Panc1 (cell line): ENCODE measurements around the gene ASXL1. TPM values are rescaled to one million over a fixed set of nuclear protein-coding genes. Genes with fewer than 3 reads are reported as not detected.

ENCODE experiments used
- ATAC-seq: fragments of 200-7000 bp; cut with Tn5 transposase; 2 replicates; pipeline ENCODE4 v1.9.1; 2020; ENCODE audit warnings: mild to moderate bottlenecking, moderate library complexity
- BruUV-seq: library from RNA; stranded (reverse); fragments of 400-500 nt; replicated peaks from 2 replicates; lab custom pipeline; 2021; lab: Mats Ljungman, UMichigan
- CTCF ChIA-PET: fragments of 300-600 bp; sonication (Branson Sonifier 250); formaldehyde crosslinking; loops from one replicate; lab custom pipeline; 2022; ENCODE audit warnings: antibody characterized with exemption; lab: Charles Lee
- POLR2A ChIA-PET: fragments of 300-600 bp; sonication (Branson Sonifier 250); formaldehyde crosslinking; loops from one replicate; lab custom pipeline; 2022; ENCODE audit warnings: antibody characterized with exemption; lab: Charles Lee
- DNase-seq: peaks from one replicate; pipeline ENCODE4 v3.0.0-alpha.2; 2010; ENCODE audit warnings: low read depth, low spot score
- H3K27ac ChIP-seq: 2 replicates; pipeline ENCODE4 v1.5.1; 2011; ENCODE audit warnings: mild to moderate bottlenecking, low read length, inconsistent platforms
- H3K27me3 ChIP-seq: fragments of 200-500 bp; sonication (Bioruptor generic); 2 replicates; pipeline ENCODE4 v1.6.0; 2014; ENCODE audit warnings: low read length, inconsistent platforms; ENCODE audit not compliant: control insufficient read depth, insufficient read depth
- H3K36me3 ChIP-seq: fragments of 200-500 bp; sonication (Bioruptor generic); 2 replicates; pipeline ENCODE4 v1.5.1; 2014; ENCODE audit warnings: inconsistent platforms, mild to moderate bottlenecking, low read length, moderate library complexity; ENCODE audit not compliant: control insufficient read depth, insufficient read depth
- H3K4me1 ChIP-seq: 2 replicates; pipeline ENCODE4 v1.5.1; 2011; ENCODE audit warnings: inconsistent platforms, mild to moderate bottlenecking, low read length, moderate library complexity; ENCODE audit not compliant: control insufficient read depth, insufficient read depth
- H3K4me3 ChIP-seq, 2 experiments: 2 replicates each; pipeline ENCODE4 v1.5.1; 2011 to 2012; ENCODE audit warnings: low read depth in 2 of 2, low read length in 2 of 2, mild to moderate bottlenecking in 2 of 2, inconsistent platforms in 1 of 2, moderate library complexity in 1 of 2
- H3K9me3 ChIP-seq: fragments of 200-500 bp; sonication (Bioruptor generic); 2 replicates; pipeline ENCODE4 v1.5.1; 2014; ENCODE audit warnings: low read depth, mild to moderate bottlenecking, inconsistent platforms, low read length, moderate library complexity; ENCODE audit not compliant: control insufficient read depth, insufficient read depth
- CTCF ChIP-seq: fragments of 450-650 bp; IDR thresholded peaks from 2 replicates; pipeline ENCODE4 v1.5.1; 2017; ENCODE audit warnings: mild to moderate bottlenecking
- POLR2AphosphoS5 ChIP-seq: IDR thresholded peaks from 2 replicates; pipeline ENCODE4 v1.6.1; 2012; ENCODE audit warnings: mild to moderate bottlenecking, low read depth, low read length, moderate library complexity
- SIN3A ChIP-seq: IDR thresholded peaks from 2 replicates; pipeline ENCODE4 v1.6.1; 2012; ENCODE audit warnings: low read depth, mild to moderate bottlenecking, low read length, moderate library complexity, borderline replicate concordance; ENCODE audit not compliant: insufficient read depth
- TCF7L2 ChIP-seq: IDR thresholded peaks from 2 replicates; pipeline ENCODE4 v1.6.1; 2011; ENCODE audit warnings: mild to moderate bottlenecking, low read depth, low read length, inconsistent platforms
- in situ Hi-C: cut with HindIII; loops from 2 replicates; pipeline ENCODE4 v1.10.0; 2016; ENCODE audit warnings: low sequenced_read_pairs, low pct_unique_long_range_greater_than_20kb
- intact Hi-C: fragments of 100-400 bp; cut with micrococcal nuclease; formaldehyde crosslinking; loops from one replicate; pipeline ENCODE4 v1.10.0; 2022; ENCODE audit not compliant: unreplicated experiment
- total RNA-seq: library from RNA; stranded (reverse); gene quantifications from one replicate; pipeline ENCODE4 v1.2.1, GENCODE V29; 2021; ENCODE audit not compliant: unreplicated experiment
- TF ChIP-seq, protein P1 (sequence below), 2 experiments: IDR thresholded peaks; 2 replicates each; pipeline ENCODE4 v1.6.1; 2011 to 2012; ENCODE audit warnings: low read depth in 2 of 2, control low read depth in 1 of 2, low read length in 1 of 2, mild to moderate bottlenecking in 1 of 2, moderate library complexity in 1 of 2; ENCODE audit not compliant: insufficient read depth in 1 of 2

The ASXL1 gene
- total RNA-seq, 1 experiment from 2014 or later, result 205 TPM

DNA sequence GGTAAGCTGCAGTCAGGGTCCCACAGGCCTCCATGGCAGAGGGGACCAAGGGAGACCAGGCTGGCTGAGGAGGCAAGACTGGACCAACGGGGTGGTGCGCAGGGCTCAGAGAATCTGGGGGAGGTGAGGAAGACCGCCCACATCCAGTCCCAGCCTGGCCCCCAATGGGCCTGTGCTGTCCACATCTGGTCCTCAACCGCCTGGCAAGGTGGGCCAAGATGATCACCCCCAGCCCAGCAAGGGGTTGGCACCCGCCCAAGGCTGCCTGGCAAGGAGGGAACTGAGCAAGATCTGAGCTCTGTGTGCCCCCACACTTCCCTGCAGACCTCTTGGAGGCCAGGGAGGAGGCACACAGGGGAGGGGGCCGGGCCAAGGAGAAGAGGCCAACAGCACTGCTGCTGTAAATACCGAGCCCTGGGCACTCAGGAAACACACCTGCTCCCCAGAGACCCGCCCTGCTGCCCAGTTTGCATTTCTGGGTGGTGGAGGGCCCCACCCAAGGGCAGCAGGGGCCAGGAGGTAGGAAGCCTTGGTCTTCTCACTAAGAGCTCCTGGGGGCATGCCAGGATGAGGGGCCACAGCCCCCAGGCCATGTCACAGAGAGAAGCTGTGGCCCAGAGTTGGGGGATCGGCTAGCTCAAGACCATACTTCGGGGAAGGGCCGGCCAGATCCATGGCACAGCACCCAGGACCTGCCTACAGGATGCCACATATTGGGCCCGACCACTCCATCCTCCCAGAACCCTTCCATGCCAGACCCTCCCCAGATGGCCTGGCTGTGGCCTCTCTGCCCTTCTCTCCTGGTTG lies 109.6 kb downstream of the ASXL1 start:
- no peaks in the 10 kb centered on the region for H3K9me3 ChIP-seq
- in situ Hi-C loops, result no loop called here
- no peaks in the 10 kb centered on the region for H3K36me3 ChIP-seq
- H3K4me3 ChIP-seq, result no peak overlapping the region
- intact Hi-C loops, result no loop called here
- peaks cover 11% of the 10 kb centered on the region for H3K4me1 ChIP-seq
- DNase-seq, result no peak
- H3K27ac ChIP-seq, result no peak overlapping the region
- CTCF ChIA-PET, result no interaction called here
- POLR2A ChIA-PET, result no interaction called here
- no TSS peak for BruUV-seq
- TF ChIP-seq TCF7L2 (no peak), SIN3A (no peak), CTCF (no peak), POLR2AphosphoS5 (no peak)
- TF ChIP-seq, protein P1, sequence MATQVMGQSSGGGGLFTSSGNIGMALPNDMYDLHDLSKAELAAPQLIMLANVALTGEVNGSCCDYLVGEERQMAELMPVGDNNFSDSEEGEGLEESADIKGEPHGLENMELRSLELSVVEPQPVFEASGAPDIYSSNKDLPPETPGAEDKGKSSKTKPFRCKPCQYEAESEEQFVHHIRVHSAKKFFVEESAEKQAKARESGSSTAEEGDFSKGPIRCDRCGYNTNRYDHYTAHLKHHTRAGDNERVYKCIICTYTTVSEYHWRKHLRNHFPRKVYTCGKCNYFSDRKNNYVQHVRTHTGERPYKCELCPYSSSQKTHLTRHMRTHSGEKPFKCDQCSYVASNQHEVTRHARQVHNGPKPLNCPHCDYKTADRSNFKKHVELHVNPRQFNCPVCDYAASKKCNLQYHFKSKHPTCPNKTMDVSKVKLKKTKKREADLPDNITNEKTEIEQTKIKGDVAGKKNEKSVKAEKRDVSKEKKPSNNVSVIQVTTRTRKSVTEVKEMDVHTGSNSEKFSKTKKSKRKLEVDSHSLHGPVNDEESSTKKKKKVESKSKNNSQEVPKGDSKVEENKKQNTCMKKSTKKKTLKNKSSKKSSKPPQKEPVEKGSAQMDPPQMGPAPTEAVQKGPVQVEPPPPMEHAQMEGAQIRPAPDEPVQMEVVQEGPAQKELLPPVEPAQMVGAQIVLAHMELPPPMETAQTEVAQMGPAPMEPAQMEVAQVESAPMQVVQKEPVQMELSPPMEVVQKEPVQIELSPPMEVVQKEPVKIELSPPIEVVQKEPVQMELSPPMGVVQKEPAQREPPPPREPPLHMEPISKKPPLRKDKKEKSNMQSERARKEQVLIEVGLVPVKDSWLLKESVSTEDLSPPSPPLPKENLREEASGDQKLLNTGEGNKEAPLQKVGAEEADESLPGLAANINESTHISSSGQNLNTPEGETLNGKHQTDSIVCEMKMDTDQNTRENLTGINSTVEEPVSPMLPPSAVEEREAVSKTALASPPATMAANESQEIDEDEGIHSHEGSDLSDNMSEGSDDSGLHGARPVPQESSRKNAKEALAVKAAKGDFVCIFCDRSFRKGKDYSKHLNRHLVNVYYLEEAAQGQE (IDR thresholded peaks at IDR 0.05; ENCODE audit: insufficient read depth in 1 of 2, low read depth in 2 of 2, low read length in 1 of 2), result no peak
- H3K27me3 ChIP-seq, result no peaks in the 10 kb centered on the region
- no peak for ATAC-seq

GRCh38 chr20:32468313-32468640 lies 110.1 kb downstream of the ASXL1 start:
- H3K4me1 ChIP-seq, result peaks cover 11% of the 10 kb centered on the region
- no peak overlapping the region for H3K27ac ChIP-seq
- TF ChIP-seq, protein P1 (IDR thresholded peaks at IDR 0.05; ENCODE audit: insufficient read depth in 1 of 2, low read depth in 2 of 2, low read length in 1 of 2), result no peak
- no peak for TF ChIP-seq SIN3A
- TF ChIP-seq TCF7L2, result no peak
- TF ChIP-seq POLR2AphosphoS5, result no peak
- no peak for TF ChIP-seq CTCF
- no peaks in the 10 kb centered on the region for H3K27me3 ChIP-seq
- ATAC-seq (no peak), DNase-seq (no peak)
- ChIA-PET POLR2A (no interaction called here), CTCF (no interaction called here)
- H3K36me3 ChIP-seq, result no peaks in the 10 kb centered on the region
- no TSS peak for BruUV-seq
- H3K9me3 ChIP-seq, result no peaks in the 10 kb centered on the region
- intact Hi-C loops (no loop called here), in situ Hi-C loops (no loop called here)
- H3K4me3 ChIP-seq, result no peak overlapping the region
